HepG2 (cell line): ENCODE results near the gene FHDC1. TPM values are rescaled to one million over a fixed set of nuclear protein-coding genes. Genes with fewer than 3 reads are reported as not detected.
"Not testable (repeated sequence)": the region's sequence is repeated elsewhere in the genome, so short reads cannot be mapped to it uniquely, and the experiment has no call there.

ENCODE experiments used
- ATAC-seq: fragments of 200-7000 bp; cut with Tn5 transposase; 3 replicates; pipeline ENCODE4 v1.9.1; 2020; ENCODE audit warnings: mild to moderate bottlenecking, moderate library complexity
- BruUV-seq: library from RNA; stranded (reverse); fragments of 400-500 nt; replicated peaks from 2 replicates; lab custom pipeline; 2021; lab: Mats Ljungman, UMichigan
- CTCF ChIA-PET: fragments of 300-600 bp; formaldehyde crosslinking; extraction: SDS; loops from one replicate; lab custom pipeline; 2021; ENCODE audit warnings: low total read pairs, inconsistent platforms, low intra/inter-chr PET ratio; lab: Yijun Ruan, JAX
- POLR2A ChIA-PET: fragments of 350-600 bp; sonication (Branson Sonifier 250); formaldehyde crosslinking; loops from one replicate; lab custom pipeline; 2020; ENCODE audit warnings: antibody characterized with exemption, inconsistent platforms; lab: Yijun Ruan, JAX
- DNase-seq: peaks from one replicate; pipeline ENCODE4 v3.0.0-alpha.2; 2015; ENCODE audit warnings: low spot score
- FAIRE-seq: peaks from 3 replicates; lab custom pipeline; 2011; peaks lifted over from hg19 to GRCh38; lab: Jason Lieb, UNC
- H2AFZ ChIP-seq: one replicate; pipeline ENCODE4 v1.6.1; 2011; ENCODE audit warnings: low read length, inconsistent platforms
- H3K27ac ChIP-seq: fragments of 300-600 bp; 3 replicates; pipeline ENCODE4 v1.8.0; 2011; ENCODE audit warnings: mixed run types, mild to moderate bottlenecking, mixed read lengths, low read length, inconsistent platforms; ENCODE audit not compliant: insufficient read depth; ENCODE audit errors: extremely low read length
- H3K27me3 ChIP-seq, 2 experiments: fragments of 200-600 bp in 1 of 2; 2 replicates in 1 of 2; 3 replicates in 1 of 2; pipeline versions ENCODE4 v1.6.0 to v1.8.0; 2011; ENCODE audit warnings: low read length in 2 of 2, mild to moderate bottlenecking in 2 of 2, moderate library complexity in 2 of 2, inconsistent platforms in 1 of 2; ENCODE audit not compliant: insufficient read depth in 2 of 2, control insufficient read depth in 1 of 2
- H3K36me3 ChIP-seq, 2 experiments: fragments of 200-600 bp in 1 of 2; replicated peaks in 1 of 2; 2 replicates in 1 of 2; 3 replicates in 1 of 2; pipeline versions ENCODE4 v1.5.1 to v1.8.0; 2011; ENCODE audit warnings: low read length in 2 of 2, inconsistent platforms in 1 of 2; ENCODE audit not compliant: insufficient read depth in 2 of 2, control insufficient read depth in 1 of 2
- H3K4me1 ChIP-seq: 2 replicates; pipeline ENCODE4 v1.5.1; 2012; ENCODE audit warnings: low read length, inconsistent platforms; ENCODE audit not compliant: insufficient read depth
- H3K4me2 ChIP-seq: 2 replicates; pipeline ENCODE4 v1.6.0; 2011; ENCODE audit warnings: low read depth, low read length, inconsistent platforms
- H3K4me3 ChIP-seq, 3 experiments: fragments of 200-600 bp in 1 of 3; sonication (generic), shearing (Covaris generic) in 1 of 3; replicated peaks in 1 of 3; 2 replicates each; pipeline ENCODE4 v1.5.1; 2011 to 2016; ENCODE audit warnings: low read length in 3 of 3, inconsistent platforms in 2 of 3, low read depth in 2 of 3, mild to moderate bottlenecking in 2 of 3, control low read depth in 1 of 3, mixed read lengths in 1 of 3; ENCODE audit not compliant: insufficient read depth in 1 of 3
- H3K79me2 ChIP-seq: one replicate; pipeline ENCODE4 v1.6.1; 2011; ENCODE audit warnings: low read length, inconsistent platforms; ENCODE audit not compliant: insufficient read depth
- H3K9ac ChIP-seq: 2 replicates; pipeline ENCODE4 v1.6.0; 2011; ENCODE audit warnings: mild to moderate bottlenecking, low read depth, low read length, inconsistent platforms; ENCODE audit not compliant: insufficient read depth
- H3K9me3 ChIP-seq: 2 replicates; pipeline ENCODE4 v1.5.1; 2012; ENCODE audit warnings: mild to moderate bottlenecking, low read length
- H4K20me1 ChIP-seq: 2 replicates; pipeline ENCODE4 v1.6.0; 2011; ENCODE audit warnings: inconsistent platforms, mild to moderate bottlenecking, low read length, moderate library complexity; ENCODE audit not compliant: insufficient read depth
- ATF1 ChIP-seq: IDR thresholded peaks from 2 replicates; pipeline ENCODE4 v1.6.1; 2016; ENCODE audit warnings: mild to moderate bottlenecking, control low read depth
- LCORL ChIP-seq, 2 experiments: fragments of 450-650 bp in 1 of 2; sonication (generic) in 1 of 2; formaldehyde crosslinking in 1 of 2; IDR thresholded peaks; 2 replicates each; pipeline versions ENCODE4 v1.5.0 to v1.6.1; 2017 to 2020; ENCODE audit warnings: antibody characterized with exemption in 1 of 2, missing genetic modification reagents in 1 of 2
- MAFK ChIP-seq, 2 experiments: IDR thresholded peaks in 1 of 2; conservative IDR thresholded peaks in 1 of 2; 2 replicates each; pipeline ENCODE4 v1.6.1; 2011; ENCODE audit warnings: improper control_type of control experiment in 2 of 2, low read length in 2 of 2
- NFE2 ChIP-seq: sonication (generic); formaldehyde crosslinking; IDR thresholded peaks from 2 replicates; pipeline ENCODE4 v1.4.0; 2020; ENCODE audit warnings: missing genetic modification reagents
- NFE2L2 ChIP-seq: fragments of 150-350 bp; IDR thresholded peaks from 2 replicates; pipeline ENCODE4 v1.6.1; 2014; ENCODE audit warnings: low read length
- RAD51 ChIP-seq: fragments of 450-650 bp; IDR thresholded peaks from 2 replicates; pipeline ENCODE4 v1.6.1; 2016; ENCODE audit warnings: borderline replicate concordance
- RBFOX2 ChIP-seq: fragments of 200-400 bp; formaldehyde crosslinking; IDR thresholded peaks from 2 replicates; pipeline ENCODE4 v1.6.1; 2017; ENCODE audit warnings: low read depth, mild to moderate bottlenecking, low read length
- SMARCE1 ChIP-seq: fragments of 450-650 bp; IDR thresholded peaks from 2 replicates; pipeline ENCODE4 v1.6.1; 2017; ENCODE audit warnings: borderline replicate concordance
- SOX6 ChIP-seq, 2 experiments: fragments of 450-650 bp in 1 of 2; sonication (generic) in 1 of 2; formaldehyde crosslinking in 1 of 2; IDR thresholded peaks; 2 replicates each; pipeline versions ENCODE4 v1.4.0 to v1.6.1; 2017 to 2020; ENCODE audit warnings: antibody characterized with exemption in 1 of 2, mild to moderate bottlenecking in 1 of 2, missing genetic modification reagents in 1 of 2
- SRSF4 ChIP-seq: fragments of 200-400 bp; formaldehyde crosslinking; IDR thresholded peaks from one replicate; pipeline ENCODE4 v1.6.1; 2018; ENCODE audit warnings: mild to moderate bottlenecking, low read depth, low read length, moderate library complexity; ENCODE audit not compliant: poor library complexity, severe bottlenecking
- ZNF296 ChIP-seq: sonication (generic); formaldehyde crosslinking; conservative IDR thresholded peaks from 2 replicates; pipeline ENCODE4 v1.5.0; 2020; ENCODE audit warnings: mild to moderate bottlenecking, missing genetic modification reagents
- ZNF383 ChIP-seq: sonication (generic); formaldehyde crosslinking; IDR thresholded peaks from 2 replicates; pipeline ENCODE4 v1.4.0; 2020; ENCODE audit warnings: missing genetic modification reagents, mild to moderate bottlenecking, borderline replicate concordance
- ZNF503 ChIP-seq: sonication (generic); formaldehyde crosslinking; IDR thresholded peaks from 2 replicates; pipeline ENCODE4 v1.4.0; 2020; ENCODE audit warnings: missing genetic modification reagents
- WGBS: methylation state at CpG from one replicate; pipeline ENCODE4 v1.1.6; 2017; ENCODE audit warnings: low lambda C conversion rate; 5-methylcytosine and 5-hydroxymethylcytosine counted together
- in situ Hi-C: cut with HindIII; loops from 2 replicates; pipeline ENCODE4 v1.10.0; 2017; ENCODE audit warnings: low pct_unique_long_range_greater_than_20kb; ENCODE audit not compliant: extremely low pct_ligation_motif_present
- intact Hi-C: fragments of 100-400 bp; cut with micrococcal nuclease; formaldehyde crosslinking; loops from one replicate; pipeline ENCODE4 v1.10.0; 2022; ENCODE audit not compliant: unreplicated experiment
- polyA plus RNA-seq, 8 experiments: library from polyadenylated mRNA; depleted of rRNA in 3 of 8; stranded (reverse) in 7 of 8; unstranded in 1 of 8; fragments of >200 nt; fragmentation: Illumina TruSeq in 4 of 8; extraction: Trizol in 4 of 8; gene quantifications; 2 replicates each; pipeline versions ENCODE4 v1.2.1 to v1.2.3, GENCODE V29; 2011 to 2016; ENCODE audit warnings: low read depth in 4 of 8, missing spikeins in 1 of 8, mixed read lengths in 1 of 8; ENCODE audit not compliant: insufficient read depth in 1 of 8
- total RNA-seq, 5 experiments: library from RNA; depleted of rRNA; stranded (reverse); fragments of >200 nt; fragmentation: Illumina TruSeq; extraction: Trizol; gene quantifications; 2 replicates each; pipeline ENCODE4 v1.2.3, GENCODE V29; 2016; ENCODE audit warnings: low read depth in 1 of 5
- TF ChIP-seq, protein P1 (sequence below): conservative IDR thresholded peaks from 2 replicates; pipeline ENCODE4 v1.6.1; 2018; ENCODE audit warnings: missing genetic modification reagents
- TF ChIP-seq, protein P2 (sequence below): IDR thresholded peaks from 2 replicates; pipeline ENCODE4 v1.6.1; 2018; ENCODE audit warnings: missing genetic modification reagents

Gene FHDC1
- total and polyA plus RNA-seq, 2 of the 13 experiments (the other 11 are each of a cell fraction or from before 2014, with no cell fraction given): 0.07 to 0.15 TPM

- FAIRE-seq, H3K27ac ChIP-seq, in situ Hi-C loops, H3K79me2 ChIP-seq, intact Hi-C loops, H3K36me3 ChIP-seq, H3K4me2 ChIP-seq, POLR2A ChIA-PET, H2AFZ ChIP-seq, BruUV-seq, CTCF ChIA-PET, H3K4me1 ChIP-seq, ATAC-seq, H3K9me3 ChIP-seq, H3K27me3 ChIP-seq, DNase-seq, H3K9ac ChIP-seq, H4K20me1 ChIP-seq, H3K4me3 ChIP-seq: not testable (repeated sequence)
- TF ChIP-seq MAFK (conservative IDR thresholded peaks at IDR 0.05 in 1 of 2, IDR thresholded peaks at IDR 0.05 in 1 of 2; ENCODE audit: low read length in 2 of 2) (peak; percentile 57 to 74; a peak in 3 of 4 replicates), NFE2L2 (peak; percentile 86)
- WGBS: 100% methylated on average over 6 of the region's 6 CpGs
Measured at GRCh38 chr4:152898133-152898532, 38.0 kb upstream of the FHDC1 start.

DNA sequence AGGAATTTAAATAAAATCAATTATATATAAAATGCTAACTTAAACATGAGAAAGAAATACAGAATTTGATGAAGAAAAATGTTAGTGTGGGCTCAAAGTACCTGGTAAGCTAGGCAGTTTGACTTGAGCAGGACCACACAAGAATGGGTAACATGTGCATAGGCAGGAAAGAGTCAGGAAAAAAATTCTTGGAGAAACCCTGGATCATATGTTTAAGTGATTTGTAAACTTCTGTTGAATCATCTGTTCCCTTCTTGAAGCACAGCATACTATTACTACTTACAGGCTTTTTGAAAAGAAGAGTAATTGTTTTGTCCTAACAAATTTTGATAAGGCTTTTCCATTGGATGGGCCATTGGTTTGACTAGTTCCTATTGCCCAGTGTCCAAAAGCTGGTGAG lies 37.5 kb upstream of the FHDC1 start:
- H3K36me3 ChIP-seq: no peaks in the 10 kb centered on the region; a peak in 1 of 5 replicates
- BruUV-seq: no TSS peak
- FAIRE-seq (no peak), DNase-seq (no peak), ATAC-seq (no peak)
- in situ Hi-C loops: no loop called here
- CTCF ChIA-PET: no interaction called here
- H3K4me3 ChIP-seq: no peak overlapping the region
- no peaks in the 10 kb centered on the region for H4K20me1 ChIP-seq
- no peak overlapping the region for H2AFZ ChIP-seq
- intact Hi-C loops: no loop called here
- H3K4me2 ChIP-seq: no peak overlapping the region
- H3K27me3 ChIP-seq: no peaks in the 10 kb centered on the region
- H3K9me3 ChIP-seq: no peaks in the 10 kb centered on the region
- H3K79me2 ChIP-seq: no peaks in the 10 kb centered on the region
- POLR2A ChIA-PET: no interaction called here
- TF ChIP-seq, protein P1, sequence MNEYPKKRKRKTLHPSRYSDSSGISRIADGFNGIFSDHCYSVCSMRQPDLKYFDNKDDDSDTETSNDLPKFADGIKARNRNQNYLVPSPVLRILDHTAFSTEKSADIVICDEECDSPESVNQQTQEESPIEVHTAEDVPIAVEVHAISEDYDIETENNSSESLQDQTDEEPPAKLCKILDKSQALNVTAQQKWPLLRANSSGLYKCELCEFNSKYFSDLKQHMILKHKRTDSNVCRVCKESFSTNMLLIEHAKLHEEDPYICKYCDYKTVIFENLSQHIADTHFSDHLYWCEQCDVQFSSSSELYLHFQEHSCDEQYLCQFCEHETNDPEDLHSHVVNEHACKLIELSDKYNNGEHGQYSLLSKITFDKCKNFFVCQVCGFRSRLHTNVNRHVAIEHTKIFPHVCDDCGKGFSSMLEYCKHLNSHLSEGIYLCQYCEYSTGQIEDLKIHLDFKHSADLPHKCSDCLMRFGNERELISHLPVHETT (CRISPR knock-in tag): no peak
- no peak for TF ChIP-seq ZNF383 (CRISPR knock-in tag)
- no peak for TF ChIP-seq RAD51
- TF ChIP-seq ZNF296 (CRISPR knock-in tag): no peak
- no peak for TF ChIP-seq ATF1 (CRISPR knock-in tag)
- TF ChIP-seq RBFOX2: no peak
- TF ChIP-seq SMARCE1: no peak
- no peak for TF ChIP-seq LCORL (IDR thresholded peaks at IDR 0.05)
- TF ChIP-seq LCORL (CRISPR knock-in tag; IDR thresholded peaks at IDR 0.05): no peak
- TF ChIP-seq ZNF503 (CRISPR knock-in tag): no peak
- TF ChIP-seq SRSF4: no peak
- TF ChIP-seq NFE2 (CRISPR knock-in tag): no peak
- no peak for TF ChIP-seq SOX6 (IDR thresholded peaks at IDR 0.05)
- no peak for TF ChIP-seq SOX6 (CRISPR knock-in tag; IDR thresholded peaks at IDR 0.05)
- TF ChIP-seq, protein P2, sequence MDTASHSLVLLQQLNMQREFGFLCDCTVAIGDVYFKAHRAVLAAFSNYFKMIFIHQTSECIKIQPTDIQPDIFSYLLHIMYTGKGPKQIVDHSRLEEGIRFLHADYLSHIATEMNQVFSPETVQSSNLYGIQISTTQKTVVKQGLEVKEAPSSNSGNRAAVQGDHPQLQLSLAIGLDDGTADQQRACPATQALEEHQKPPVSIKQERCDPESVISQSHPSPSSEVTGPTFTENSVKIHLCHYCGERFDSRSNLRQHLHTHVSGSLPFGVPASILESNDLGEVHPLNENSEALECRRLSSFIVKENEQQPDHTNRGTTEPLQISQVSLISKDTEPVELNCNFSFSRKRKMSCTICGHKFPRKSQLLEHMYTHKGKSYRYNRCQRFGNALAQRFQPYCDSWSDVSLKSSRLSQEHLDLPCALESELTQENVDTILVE (CRISPR knock-in tag): no peak
- no peak overlapping the region for H3K27ac ChIP-seq
- no peak overlapping the region for H3K9ac ChIP-seq
- peaks cover 6% of the 10 kb centered on the region; the same call in 1 of the 2 replicates for H3K4me1 ChIP-seq
